8988T (cell line): Measurements from ENCODE around the gene STK11IP.

Experiments
- DNase-seq: peaks from one replicate; pipeline ENCODE4 v3.0.0; 2011

STK11IP gene

GRCh38 chr2:219562049-219563020, 35.3 kb upstream of the STK11IP start:
- no peak for DNase-seq

DNA sequence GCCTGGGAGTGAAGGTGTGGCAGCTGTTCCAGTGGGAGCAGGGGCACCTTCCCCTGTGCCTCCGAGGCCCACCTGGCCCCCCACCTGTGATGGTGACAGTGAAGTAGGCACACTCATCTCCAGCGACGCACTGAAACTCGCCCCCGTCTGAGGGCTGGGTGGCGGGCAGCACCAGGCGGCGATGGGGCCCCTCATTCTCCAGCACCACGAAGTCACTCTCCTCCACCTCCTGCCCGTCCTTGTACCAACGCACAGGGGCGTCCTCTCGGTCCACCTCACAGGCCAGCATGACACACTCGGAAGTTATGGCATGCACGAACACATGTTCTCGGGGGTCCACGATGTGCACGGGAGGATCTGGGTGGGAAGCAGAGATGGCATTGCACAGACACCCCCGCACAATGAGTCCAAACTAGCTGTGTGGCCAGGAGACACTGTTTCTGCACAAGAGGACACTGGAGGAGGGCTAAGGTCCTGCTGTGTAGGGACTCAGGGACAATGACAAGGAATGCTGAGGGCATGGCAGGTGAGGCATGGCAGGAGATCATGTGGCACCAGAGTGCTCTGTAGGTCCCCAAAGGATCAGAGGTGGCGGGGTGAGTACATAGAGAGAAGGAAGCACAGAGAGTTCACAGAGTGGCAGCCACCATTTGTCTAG, 34.3 kb upstream of the STK11IP start:
- DNase-seq, result no peak

- no peak for DNase-seq
Measured at GRCh38 chr2:219565130-219566080, 32.3 kb upstream of the STK11IP start.

DNA sequence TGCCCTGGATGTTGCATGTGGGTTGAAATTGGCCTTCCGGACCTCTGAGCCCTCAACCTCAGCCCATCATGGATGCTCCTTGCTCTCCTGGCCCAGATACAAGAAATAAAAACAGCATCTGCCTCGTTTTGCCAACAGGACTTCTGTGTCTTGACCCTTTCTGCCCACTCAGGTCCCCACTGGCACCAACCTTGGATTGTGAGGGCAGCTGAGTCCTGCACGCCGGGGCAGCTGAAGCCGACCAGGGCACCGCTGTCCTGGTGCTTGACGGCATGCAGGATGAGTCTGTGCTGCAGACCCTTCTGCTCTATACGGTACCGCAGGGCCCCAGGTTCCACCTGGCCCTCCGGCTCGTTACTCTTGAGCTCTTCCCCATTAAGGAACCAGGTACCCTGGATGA, 31.0 kb upstream of the STK11IP start:
- no peak for DNase-seq

DNA sequence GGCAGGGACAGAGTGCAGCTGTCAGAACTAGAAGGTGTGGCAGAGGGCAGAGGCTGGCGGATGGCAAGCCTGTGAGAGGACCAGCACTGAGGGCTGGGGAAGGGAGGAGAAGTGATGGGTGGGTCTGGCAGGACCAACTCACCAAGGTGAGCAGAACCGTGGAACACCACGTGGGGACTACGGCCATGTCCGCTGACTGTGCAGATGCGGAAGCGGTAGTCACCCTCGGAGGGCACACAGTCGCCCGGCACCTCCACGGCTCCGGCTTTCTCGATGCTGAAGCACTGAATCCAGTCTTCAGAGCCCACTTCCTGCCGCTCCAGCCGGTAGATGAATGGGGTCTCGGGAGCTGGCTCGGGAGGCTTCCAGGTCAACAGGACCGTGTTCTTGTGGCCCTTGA, 30.5 kb upstream of the STK11IP start:
- DNase-seq, result no peak

DNA sequence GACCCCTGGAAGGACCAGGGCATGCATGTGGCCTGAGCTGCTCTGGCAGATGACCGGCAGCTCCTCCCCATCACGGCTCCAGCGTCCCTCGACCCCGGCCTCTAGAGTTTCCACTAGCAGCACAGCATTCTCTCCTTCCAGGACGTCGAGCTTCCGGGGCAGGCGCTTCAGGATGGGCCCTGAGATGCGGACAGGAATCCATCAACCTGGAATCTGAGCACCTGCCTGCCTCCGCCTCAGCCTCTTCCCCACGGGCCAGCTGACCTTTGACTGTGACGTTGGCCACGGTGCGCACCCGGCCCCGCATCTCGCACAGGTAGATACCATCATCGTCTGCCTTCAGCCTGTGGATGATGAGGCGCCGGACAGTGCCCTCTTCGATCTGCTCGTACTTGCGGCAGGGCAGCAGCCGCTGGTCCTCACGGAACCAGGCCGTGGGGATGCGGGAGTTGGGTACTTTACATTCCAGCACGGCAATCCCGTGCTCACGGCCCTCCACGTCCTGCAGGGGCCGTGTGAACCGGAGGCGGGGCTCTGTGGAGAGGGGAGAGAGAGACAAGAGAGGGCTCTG, 29.8 kb upstream of the STK11IP start:
- no peak for DNase-seq

GRCh38 chr2:219569041-219569440, 28.6 kb upstream of the STK11IP start:
- no peak for DNase-seq

DNA sequence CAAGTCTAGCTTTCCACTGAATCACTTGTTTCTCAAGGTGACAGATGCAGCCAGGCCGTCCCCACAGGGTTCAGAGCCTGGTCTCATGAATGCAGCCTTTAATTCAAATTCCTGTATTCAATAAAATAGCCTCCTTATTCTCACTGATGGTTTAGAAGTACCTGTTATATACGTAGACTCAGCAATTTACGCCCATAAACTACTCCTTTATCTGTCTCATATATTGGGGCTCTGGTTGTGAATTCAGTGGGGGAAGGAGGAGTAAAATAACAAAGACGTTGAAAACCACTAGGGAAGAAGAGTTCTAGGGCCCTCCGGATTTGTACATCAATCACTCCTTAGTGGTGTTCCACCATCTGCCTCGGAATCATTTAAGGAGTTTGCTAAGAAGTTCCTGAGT, 28.0 kb upstream of the STK11IP start:
- DNase-seq, result no peak

DNA sequence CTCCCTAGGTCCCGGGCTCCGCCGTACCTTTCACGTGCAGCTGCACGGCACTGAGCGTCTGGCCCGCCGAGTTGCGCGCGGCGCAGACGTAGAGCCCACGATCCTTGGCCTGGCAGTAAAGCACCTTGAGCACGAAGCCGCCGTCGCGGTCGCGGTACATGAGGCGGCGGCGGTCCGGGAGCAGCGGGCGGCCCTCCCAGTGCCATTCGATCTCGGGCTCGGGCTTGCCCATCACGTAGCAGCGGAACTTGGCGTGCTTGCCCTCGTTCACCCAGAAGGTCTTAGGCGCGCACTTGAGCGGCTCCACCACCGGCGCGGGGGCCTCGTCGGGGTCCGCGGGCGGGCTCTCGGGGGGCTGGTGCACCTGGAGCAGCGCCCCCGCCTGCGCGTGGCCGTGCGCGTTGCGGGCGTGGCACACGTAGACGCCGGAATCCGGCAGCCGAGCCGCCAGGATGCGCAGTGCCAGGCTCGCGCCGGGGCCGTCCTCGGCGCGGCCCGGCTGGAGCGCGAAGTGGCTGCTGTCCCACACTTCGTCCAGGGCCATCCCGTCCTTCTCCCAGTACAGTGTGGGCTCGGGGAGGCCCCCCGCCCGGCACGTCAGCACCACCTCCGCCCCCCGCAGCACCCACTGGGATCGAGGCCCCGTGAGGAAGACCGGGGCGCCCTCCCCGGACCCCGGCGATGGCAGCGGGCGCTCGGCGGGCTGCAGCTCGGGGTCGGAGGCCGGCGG, 27.3 kb upstream of the STK11IP start:
- DNase-seq, result peak; percentile 83

DNA sequence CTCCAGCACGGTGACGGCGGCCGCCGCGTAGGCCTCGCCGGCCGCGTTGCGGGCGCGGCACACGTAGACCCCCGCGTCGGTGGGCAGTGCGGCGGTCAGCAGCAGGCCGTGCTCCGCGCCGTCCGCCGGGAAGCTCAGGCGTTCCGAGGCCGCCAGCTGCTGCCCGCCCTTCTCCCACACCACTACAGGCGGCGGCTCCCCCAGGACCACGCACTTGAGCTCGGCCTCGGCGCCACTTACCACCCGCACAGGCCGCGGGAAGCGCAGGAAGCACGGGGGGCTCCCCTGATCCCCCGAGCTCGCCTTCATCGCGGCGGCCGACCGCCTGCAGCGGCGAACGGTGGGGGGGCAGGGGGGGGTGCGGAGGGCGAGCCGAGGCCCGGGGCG, 26.7 kb upstream of the STK11IP start:
- no peak for DNase-seq

DNA sequence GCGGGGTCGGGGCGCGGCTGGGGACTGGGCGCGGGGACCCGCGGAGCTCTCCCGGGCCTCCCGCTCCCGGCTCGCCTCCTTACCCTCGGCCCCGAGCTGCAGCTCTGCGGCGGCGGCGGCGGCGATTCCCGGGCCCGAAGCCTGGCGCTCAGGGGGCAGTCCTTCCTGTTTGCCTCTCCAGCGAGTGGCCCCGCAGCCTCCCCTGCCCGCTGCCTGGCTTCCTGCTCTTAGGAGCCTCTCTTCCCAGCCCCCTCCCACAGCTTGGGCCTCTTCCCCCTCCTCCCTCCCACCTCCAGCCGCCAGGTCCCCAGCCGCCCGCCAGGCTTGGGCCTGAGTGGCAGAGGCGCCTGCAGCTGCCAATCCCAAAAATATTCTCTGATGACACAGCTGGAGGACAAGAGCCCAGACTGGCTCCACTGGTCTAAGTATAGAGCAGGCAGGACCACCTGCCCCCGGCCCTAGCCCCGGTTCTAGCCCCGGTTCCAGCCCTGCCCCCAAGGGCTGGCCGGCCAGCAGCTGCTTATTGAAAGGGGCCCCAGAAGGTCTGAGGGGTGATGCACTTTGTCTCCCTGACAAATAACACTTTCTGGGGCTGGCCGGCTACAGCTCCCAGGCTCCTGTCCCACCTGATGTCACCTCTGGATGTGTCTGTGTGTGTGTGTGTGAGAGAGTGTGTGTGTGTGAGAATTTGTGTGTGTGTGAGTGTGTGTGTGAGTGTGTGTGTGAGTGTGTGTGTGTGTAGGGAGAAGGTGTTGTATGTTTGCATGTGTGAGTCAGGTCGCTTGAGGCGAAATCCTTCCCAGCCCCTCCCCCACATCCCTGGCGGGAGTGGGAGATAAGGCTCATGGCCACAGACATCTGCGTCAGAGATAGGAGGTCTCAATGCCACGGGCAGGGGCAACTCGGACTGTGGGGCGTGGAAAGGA, 26.1 kb upstream of the STK11IP start, which contains the start of gene OBSL1:
Gene OBSL1 (minus strand): TSS at position 229 of the 926 bp plus-strand sequence. CDS start 307 bp downstream, outside the sequence.
- peak; percentile 81 for DNase-seq

DNA sequence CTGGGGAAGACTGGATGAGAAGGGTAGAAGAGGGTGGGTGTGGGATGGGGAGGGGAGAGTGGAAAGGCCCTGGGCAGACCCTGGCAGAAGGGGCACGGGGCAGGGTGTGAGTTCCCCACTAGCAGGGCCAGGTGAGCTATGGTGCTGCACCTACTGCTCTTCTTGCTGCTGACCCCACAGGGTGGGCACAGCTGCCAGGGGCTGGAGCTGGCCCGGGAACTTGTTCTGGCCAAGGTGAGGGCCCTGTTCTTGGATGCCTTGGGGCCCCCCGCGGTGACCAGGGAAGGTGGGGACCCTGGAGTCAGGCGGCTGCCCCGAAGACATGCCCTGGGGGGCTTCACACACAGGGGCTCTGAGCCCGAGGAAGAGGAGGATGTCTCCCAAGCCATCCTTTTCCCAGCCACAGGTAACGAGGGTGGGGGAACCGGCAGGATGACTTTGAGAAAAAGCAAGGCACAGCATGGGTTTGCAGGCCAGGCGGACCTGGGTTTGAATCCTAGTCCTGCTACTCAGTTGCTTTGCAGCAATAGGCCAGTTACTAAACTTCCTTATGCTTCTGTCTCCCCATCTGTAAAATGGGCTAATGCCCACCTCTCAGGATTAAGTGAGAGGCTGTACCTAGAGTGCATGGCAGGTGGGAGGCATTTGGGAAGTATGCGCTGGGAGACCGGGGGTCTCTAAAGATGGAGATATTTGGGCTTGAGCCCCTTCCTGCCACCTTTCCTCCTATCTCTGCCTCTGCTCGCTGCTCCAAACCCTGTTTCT, 25.2 kb upstream of the STK11IP start, which contains the start of gene INHA:
Gene INHA (plus strand): TSS at position 74 of the 765 bp plus-strand sequence. CDS start 65 bp downstream, at position 139.
- DNase-seq, result no peak

GRCh38 chr2:219573166-219573565, 24.5 kb upstream of the STK11IP start:
- DNase-seq, result no peak

GRCh38 chr2:219574484-219575311, 23.0 kb upstream of the STK11IP start:
- DNase-seq, result no peak

GRCh38 chr2:219575566-219576504, 21.8 kb upstream of the STK11IP start:
- DNase-seq, result no peak

- DNase-seq, result no peak
Measured at GRCh38 chr2:219576505-219577388, 20.9 kb upstream of the STK11IP start.
